Chondrocyte (in vitro differentiated cells): ENCODE results near the gene WIPF1. TPM values are rescaled to one million over a fixed set of nuclear protein-coding genes. Genes with fewer than 3 reads are reported as not detected.

Source experiments
- DNase-seq: peaks from one replicate; pipeline ENCODE4 v3.0.0; 2021; ENCODE audit warnings: mixed read lengths, low spot score
- H3K27ac Mint-ChIP-seq: one replicate; pipeline ENCODE4 v1.8.0; 2021; ENCODE audit warnings: mild to moderate bottlenecking, moderate library complexity, mixed read lengths; ENCODE audit not compliant: unreplicated experiment
- H3K27me3 Mint-ChIP-seq: 2 replicates; pipeline ENCODE4 v1.8.0; 2021; ENCODE audit warnings: low read depth, mixed read lengths
- H3K36me3 Mint-ChIP-seq: 2 replicates; pipeline ENCODE4 v1.8.0; 2021; ENCODE audit warnings: low read depth, mixed read lengths
- H3K4me1 Mint-ChIP-seq: 2 replicates; pipeline ENCODE4 v1.8.0; 2021; ENCODE audit warnings: low read depth, mild to moderate bottlenecking, mixed read lengths
- H3K4me3 Mint-ChIP-seq: one replicate; pipeline ENCODE4 v1.8.0; 2021; ENCODE audit warnings: mild to moderate bottlenecking, moderate library complexity, mixed read lengths; ENCODE audit not compliant: unreplicated experiment
- H3K9me3 Mint-ChIP-seq: 2 replicates; pipeline ENCODE4 v1.8.0; 2021; ENCODE audit warnings: low read depth, mixed read lengths
- CTCF ChIP-seq: fragments of 200-600 bp; sonication (generic); IDR thresholded peaks from 2 replicates; pipeline ENCODE4 v1.5.0; 2021; ENCODE audit warnings: antibody characterized with exemption, mild to moderate bottlenecking, moderate library complexity
- total RNA-seq: library from RNA; stranded (reverse); gene quantifications from 3 replicates; pipeline ENCODE4 v1.2.1, GENCODE V29; 2021

The WIPF1 gene
- total RNA-seq, 1 donor from 2014 or later = 60.0 TPM

GRCh38 chr2:174588463-174588862, 9.1 kb downstream of the WIPF1 start:
- TF ChIP-seq CTCF = no peak
- Mint-ChIP-seq H3K36me3 (peaks cover 6% of the 10 kb centered on the region), H3K27me3 (no peaks in the 10 kb centered on the region), H3K4me3 (no peak overlapping the region), H3K4me1 (peaks cover 48% of the 10 kb centered on the region), H3K27ac (no peak overlapping the region), H3K9me3 (no peaks in the 10 kb centered on the region)
- no peak for DNase-seq

- H3K27ac Mint-ChIP-seq = no peak overlapping the region
- peaks cover 12% of the 10 kb centered on the region for H3K36me3 Mint-ChIP-seq
- no peaks in the 10 kb centered on the region for H3K9me3 Mint-ChIP-seq
- H3K4me3 Mint-ChIP-seq = no peak overlapping the region
- H3K4me1 Mint-ChIP-seq = peaks cover 43% of the 10 kb centered on the region
- DNase-seq = no peak
- no peaks in the 10 kb centered on the region for H3K27me3 Mint-ChIP-seq
- no peak for TF ChIP-seq CTCF
These were observed 10.0 kb downstream of the WIPF1 start for GRCh38 chr2:174587579-174587978.

- Mint-ChIP-seq H3K27ac (peak overlapping the region; percentile 27), H3K36me3 (peaks cover 12% of the 10 kb centered on the region), H3K4me1 (peaks cover 38% of the 10 kb centered on the region), H3K9me3 (no peaks in the 10 kb centered on the region), H3K27me3 (no peaks in the 10 kb centered on the region), H3K4me3 (no peak overlapping the region)
- TF ChIP-seq CTCF = no peak
- DNase-seq = no peak
These were observed 10.9 kb downstream of the WIPF1 start for GRCh38 chr2:174586418-174587295.

GRCh38 chr2:174585657-174586252, 11.8 kb downstream of the WIPF1 start:
- no peak overlapping the region for H3K27ac Mint-ChIP-seq

More at GRCh38 chr2:174585657-174586252, 11.8 kb downstream of the WIPF1 start:
- DNase-seq = no peak
- no peaks in the 10 kb centered on the region for H3K27me3 Mint-ChIP-seq
- TF ChIP-seq CTCF = no peak
- H3K9me3 Mint-ChIP-seq = no peaks in the 10 kb centered on the region
- peaks cover 16% of the 10 kb centered on the region for H3K36me3 Mint-ChIP-seq
- peaks cover 29% of the 10 kb centered on the region for H3K4me1 Mint-ChIP-seq
- no peak overlapping the region for H3K4me3 Mint-ChIP-seq
